HS-27A (cell line): ENCODE measurements around the gene ISOC2.
A peak's percentile ranks its signal among the peaks of the same experiment; 100 is the strongest.

Source experiments
- DNase-seq: peaks from one replicate; pipeline ENCODE4 v3.0.0-alpha.2; 2012; ENCODE audit warnings: low read depth, missing footprints

ISOC2 gene

DNA sequence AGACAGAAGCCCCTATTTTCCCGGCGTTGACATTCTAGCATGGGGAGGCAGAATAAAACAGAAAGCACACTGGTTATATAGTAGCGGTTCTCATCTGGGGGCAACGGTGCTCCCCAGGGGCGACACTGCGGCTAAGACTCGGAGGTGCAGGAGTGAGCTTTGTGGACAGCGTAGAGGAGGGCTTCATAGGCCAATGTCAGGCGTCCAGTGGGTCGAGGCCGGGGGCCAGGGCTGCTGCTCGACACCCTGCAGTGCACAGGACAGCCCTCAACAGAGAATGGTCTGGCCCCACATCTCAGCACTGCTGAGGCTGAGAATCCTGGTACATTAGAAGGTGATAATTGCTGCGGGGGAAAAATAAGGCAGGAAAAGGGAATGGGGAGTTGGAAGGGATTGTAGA lies 16.5 kb upstream of the ISOC2 start:
- DNase-seq = no peak

DNA sequence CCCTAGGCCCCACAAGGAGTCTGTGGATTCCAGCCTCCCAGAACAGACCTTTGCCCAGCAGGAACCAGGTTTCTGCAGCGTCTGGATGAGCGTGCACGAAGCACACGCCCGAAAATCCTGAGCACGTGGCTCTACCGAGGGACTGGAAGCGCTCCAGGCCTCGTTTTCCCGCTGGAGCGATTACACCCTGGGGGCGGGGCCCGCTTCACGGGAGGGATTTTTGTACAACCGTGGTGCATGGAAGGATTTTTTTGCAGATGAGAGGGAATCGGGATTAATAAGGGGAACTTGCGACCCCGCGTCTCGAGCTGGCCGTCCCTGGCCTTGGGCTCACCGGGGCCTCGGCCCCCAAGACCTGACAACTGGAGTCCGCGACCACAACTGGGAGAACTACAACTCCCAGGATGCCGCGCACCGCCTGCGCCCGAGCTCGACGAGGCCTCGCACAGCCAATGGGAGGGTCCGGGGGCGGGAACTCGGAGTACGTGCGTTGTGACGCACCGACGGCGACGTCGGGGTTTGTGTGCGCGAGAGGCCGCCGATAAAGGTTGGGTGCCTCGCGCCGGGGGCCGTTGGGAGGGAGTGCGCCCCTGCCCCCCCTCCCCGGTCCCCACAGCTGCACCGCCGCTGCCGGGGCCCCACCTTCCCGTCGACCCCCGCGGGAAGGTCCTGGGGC lies 14.8 kb upstream of the ISOC2 start, which contains the start of gene ZNF628:
Gene ZNF628, plus strand, starts transcription at position 518 of the 676 bp plus-strand sequence. CDS start 3,294 bp downstream, outside the sequence.
- peak; percentile 99 for DNase-seq

DNA sequence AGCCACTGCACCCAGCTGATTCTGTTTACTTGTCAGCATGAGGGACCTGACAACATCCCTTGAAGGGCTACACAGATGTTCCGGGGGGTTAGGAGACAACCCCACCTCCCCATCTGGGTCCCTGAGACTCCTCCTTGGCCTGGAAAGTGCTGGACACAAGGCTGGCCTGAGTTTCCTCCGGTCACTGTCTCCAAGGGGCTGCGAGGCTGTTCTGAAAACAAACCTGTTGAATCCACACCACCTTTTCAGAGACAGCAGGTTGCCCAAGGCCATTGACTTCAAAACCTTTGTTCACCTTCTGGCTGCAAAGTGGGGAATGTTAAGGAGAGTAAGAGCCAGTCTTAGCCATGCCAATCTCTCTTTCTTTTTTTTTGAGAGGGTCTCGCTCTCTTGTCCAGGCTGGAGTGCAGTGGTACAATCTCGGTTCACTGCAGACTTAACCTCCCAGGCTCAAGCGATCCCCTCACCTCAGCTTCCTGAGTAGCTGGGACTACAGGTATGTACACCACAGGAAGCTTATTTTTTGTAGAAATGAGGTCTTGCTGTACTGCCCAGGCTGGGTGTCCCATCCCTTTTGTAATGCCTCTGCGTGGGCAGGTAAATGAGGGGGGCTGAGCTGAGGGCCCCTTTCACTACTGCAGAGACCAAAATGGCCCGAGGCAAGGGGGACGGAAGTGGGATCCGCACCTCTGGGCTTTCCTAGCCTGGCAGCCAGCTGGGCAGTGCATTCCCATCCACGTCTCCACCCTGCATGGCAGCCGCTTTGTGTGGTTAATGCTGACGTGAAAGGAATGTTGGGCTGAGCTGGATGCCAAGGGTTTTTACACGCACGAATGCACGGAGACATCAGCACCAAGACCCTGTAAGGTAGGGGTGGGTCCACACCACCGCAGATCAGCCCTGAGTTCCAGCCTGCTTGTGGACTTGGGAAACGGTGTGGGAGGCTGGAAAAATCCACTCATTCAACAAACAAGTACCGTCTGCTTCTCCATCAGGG lies 13.1 kb upstream of the ISOC2 start:
- peak; percentile 71 for DNase-seq

DNA sequence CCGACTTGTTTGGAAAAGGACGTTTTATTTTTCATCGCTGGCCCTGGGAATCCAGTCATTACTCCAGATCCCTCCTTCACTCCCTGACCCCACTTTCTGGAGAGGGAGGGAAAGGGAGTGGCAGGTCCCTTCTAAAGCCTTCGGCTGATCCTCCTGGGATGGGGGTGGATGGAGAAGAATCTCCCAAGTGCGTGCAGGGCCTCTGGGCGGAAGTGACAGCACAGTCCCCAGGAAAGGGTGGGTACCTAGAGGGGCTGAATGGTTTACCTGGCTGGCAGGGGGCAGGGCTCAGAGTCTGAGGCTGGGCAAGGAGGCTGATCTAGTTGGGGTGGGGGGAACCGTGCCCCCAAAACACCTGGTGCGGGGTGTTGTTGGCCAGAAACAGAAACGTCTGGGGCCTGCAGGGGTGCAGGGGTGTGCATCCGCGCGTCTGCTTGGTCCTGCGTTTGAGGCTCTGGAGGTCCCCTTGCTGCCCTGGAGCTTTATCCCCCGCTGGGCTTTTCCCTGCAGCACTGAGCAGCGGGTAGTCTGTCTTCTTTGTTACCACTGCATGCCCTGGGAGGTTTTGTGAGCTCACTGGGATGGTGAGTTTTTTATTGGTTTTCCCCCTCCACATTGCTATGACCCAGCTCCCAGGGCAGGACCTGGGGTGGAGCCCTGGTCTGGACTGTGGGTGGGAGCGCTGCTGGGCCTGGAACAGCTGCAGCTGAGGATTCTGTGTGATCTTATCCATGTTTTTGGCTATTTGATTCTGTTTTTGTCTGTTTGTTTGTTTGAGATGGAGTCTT lies 12.0 kb upstream of the ISOC2 start:
- DNase-seq = no peak

DNA sequence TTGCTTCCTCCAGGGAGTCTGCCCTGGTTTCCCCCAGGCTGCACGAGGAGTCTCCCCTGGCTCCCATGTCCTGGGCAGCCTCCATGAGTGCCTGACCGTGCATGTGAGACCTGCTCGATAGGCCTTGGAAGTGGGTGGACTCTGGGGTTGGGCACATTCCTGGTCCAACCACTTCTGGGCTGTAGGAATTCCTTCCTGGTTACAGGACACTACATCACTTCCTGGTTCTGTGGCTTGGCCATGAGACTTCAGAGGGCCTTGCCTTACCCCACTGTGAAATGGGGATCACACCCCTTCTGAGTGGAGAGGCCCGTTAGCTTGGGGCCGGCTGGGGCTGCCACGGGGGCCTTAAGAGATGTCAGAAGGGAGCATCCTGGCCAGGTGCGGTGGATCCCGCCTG lies 11.0 kb upstream of the ISOC2 start:
- DNase-seq = no peak

DNA sequence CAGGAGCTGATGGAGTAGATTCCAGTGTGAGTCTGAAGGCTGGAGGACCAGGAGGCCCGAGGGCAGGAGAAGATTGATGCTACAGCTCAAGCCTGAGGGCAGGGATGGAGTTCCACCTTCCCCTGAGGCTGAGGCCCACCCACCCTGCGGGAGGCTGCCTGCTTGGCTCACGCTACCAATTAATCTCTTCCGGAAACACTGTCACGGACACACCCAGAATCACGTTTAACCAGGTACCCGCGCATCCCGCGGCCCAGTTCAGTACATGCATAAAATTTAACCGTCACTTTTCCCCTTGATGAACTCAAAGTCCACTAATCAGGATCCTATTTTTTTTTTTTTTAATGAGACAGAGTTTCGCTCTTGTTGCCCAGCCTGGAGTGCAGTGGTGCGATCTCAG lies 9.8 kb upstream of the ISOC2 start:
- no peak for DNase-seq

DNA sequence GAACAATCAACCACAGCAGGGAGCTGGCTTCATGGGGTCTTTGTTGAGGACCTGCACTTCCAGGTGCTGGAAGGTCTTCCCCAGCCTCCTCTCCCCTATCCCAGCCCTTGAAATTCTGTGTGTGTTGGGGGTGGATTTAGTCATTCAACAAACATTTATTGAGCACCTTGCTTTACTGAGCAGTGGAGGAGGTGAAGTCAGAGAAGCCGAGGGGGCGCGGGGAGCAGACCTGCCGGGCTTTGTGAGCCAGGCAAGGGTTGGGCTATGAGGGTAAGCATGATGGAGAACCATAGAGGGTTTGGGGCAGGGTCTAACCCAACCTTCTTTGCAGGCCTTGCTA lies 6.6 kb upstream of the ISOC2 start:
- DNase-seq = no peak

DNA sequence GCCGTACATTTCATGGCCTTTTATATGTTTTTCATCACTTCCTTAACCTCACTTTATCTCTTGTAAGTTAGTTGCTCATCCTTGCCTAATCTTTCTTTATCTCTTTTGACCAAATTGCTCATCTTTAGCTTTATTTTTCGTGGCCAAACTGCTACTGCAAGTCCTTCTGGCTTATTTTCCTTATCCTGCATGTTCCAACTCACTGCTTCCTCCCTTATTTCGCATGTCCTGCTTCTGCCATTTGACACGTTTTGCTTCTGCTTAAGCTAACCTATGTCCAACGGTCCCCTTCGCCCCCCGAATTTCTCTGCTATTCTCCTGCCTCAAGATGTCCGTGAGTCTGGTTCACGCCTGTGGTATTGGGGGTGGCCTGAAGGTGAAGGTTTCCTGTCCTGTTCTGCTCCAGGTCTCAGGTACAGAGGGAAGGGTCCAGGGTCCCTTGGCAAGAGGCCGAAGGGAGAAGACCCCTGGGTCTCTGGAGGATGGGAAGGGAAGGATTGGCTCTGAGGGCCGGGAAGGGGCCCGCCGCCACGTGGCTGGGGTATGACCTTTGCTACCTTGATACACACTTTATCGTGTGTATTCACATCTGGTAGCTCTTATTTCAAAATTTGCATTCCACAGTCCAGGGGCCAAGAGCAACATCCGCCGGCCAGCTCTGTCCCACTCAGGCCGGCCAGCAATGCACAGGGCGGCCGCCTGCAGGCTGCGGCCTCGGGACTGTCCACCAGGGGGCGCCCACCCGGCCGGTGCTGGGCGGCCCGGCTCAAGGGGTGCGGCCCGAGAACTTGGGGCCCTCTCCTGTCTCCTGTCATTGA lies 6.0 kb upstream of the ISOC2 start:
- no peak for DNase-seq

DNA sequence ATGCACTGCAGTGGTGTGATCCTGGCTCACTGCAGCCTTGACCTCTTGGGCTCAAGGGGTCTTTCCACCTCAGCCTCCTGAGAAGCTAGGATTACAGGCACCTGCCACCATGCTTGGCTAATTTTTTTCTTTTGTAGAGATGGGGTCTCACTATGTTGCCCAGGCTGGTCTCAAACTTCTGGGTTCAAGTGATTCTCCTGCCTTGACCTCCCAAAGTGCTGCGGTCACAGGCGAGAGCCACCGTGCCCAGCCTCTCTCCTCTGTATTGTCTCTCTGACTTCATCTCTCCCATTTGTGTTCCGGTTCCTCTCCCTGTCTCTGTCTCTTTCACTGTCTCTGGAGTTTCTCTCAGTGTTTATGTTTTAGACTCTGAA lies 4.8 kb upstream of the ISOC2 start:
- DNase-seq = no peak

DNA sequence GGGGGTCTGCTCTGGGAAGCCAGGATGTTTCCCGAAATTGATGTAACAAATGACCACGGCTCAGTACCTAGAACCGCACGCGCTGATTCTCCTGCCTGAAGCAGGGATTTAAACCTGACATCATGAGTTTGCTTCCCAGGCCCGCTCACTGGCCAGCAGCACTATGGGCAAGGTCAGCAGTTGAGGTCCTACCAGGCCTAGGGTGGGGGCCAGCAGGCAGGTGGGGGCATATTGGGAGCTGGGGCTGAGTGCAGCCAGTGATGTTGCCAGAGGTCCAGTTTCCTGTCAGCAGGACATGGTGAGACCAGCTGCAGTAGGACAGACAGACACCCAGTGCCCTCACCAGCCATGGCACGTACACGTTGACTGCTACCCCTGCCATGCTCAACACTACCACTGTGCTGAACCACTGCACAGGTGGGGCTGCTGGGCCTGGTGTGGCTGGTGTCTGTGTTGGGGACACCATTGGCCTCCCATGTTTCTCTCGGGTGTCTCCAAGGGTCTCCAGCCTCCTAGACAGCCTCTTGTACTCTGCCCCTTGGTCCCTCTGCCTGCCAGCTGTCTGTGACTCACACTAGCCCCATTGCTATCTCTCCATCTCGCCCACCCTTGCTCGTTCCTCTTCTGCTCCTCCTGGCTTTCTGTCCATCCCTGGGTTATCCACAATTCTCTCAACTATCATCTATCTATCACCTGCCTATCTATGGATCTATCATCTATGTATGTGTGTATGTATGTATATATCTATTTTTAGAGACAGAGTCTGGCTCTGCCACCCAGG lies 4.2 kb upstream of the ISOC2 start:
- no peak for DNase-seq

DNA sequence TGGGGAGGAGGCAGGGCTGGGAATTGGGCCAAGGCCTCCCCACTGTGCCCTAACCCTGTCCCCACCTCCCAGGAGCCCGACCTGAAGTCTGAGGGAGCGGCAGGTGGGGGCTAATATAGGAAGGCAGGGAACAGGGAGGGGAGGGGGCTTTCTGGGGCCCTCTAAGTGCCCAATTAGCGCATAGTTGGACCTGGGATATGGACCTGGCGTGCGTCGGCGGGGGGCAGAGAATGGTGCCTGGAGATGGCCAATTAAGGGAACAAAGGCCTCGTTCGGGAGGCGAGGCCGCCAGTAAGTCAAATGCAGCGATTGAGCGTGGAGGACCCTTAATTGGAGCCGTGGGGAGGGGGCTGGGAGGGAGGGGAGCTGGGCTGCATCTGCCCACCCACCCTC lies 3.2 kb upstream of the ISOC2 start, which contains the start of gene C19orf85:
Gene C19orf85, minus strand, starts transcription at position 90 of the 393 bp plus-strand sequence. CDS start 197 bp downstream, outside the sequence.
- DNase-seq = no peak

DNA sequence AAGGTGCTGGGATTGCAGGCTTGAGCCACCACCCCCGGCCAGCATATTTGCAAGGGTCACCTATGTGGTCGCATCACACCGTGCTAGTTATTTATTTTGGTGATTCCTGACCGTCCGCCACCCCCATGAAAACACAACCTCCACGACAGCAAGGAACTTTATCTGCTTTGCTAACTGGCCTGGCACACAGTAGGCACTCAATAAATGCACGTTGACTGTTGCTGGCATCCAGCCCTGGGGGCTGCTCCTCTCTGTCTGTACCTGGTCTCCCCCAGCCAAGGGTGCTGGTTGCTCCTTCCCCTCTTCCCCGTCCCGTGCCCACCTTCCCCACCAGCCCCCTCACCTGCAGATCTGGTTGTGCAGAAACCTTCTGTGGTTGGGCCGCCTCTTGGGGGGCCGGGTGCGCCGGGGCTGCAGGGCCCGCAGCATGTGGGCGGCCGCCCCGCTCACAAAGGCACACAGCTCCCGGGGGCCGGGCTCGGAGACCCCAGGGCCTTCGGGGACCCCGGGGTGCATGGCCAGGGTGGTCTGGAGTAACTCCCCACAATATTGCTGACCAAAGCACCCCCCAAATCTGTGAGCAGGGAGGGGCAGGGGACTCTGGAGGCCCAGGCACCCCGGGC lies 2.7 kb upstream of the ISOC2 start:
- DNase-seq = no peak

DNA sequence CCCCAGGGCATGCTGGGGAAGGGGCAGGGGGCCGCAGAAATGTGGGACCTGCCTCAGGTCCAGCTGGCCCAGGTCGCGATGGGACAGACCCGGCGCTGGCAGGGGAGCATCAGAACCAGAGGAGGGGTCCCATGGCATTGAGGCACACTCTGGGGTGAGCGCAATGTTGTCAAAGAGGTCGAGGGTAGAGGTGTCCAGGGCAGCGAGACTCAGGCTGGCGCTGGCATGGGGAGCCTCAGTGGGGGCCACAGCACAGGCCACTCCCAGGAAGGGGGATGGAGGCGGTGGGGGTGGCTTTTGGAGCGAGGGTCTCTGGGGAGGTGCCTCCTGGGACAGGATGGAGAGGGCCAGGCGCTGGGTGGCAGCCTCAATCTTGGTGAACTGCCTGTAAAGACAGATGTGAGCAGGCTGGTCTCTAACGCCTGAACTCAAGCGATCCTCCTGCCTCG lies 2.2 kb upstream of the ISOC2 start:
- no peak for DNase-seq

DNA sequence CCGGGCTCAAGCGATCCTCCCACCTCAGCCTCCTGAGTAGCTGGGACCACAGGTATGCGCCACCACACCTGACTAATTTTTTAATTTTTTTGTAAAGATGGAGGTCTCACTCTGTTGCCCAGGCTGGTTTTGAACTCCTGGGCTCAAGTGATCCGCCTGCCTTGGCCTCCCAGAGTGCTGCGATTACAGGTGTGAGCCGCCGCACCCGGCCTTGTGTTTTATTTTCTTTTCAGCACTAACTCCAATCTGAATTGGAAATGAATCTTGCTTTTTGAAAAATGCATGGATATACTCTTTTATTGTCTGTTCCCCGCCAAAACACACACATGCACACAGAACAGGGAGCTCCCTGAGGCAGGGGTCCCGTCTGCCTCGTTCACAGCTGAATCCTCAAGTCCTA lies 1.3 kb upstream of the ISOC2 start:
- DNase-seq = no peak

DNA sequence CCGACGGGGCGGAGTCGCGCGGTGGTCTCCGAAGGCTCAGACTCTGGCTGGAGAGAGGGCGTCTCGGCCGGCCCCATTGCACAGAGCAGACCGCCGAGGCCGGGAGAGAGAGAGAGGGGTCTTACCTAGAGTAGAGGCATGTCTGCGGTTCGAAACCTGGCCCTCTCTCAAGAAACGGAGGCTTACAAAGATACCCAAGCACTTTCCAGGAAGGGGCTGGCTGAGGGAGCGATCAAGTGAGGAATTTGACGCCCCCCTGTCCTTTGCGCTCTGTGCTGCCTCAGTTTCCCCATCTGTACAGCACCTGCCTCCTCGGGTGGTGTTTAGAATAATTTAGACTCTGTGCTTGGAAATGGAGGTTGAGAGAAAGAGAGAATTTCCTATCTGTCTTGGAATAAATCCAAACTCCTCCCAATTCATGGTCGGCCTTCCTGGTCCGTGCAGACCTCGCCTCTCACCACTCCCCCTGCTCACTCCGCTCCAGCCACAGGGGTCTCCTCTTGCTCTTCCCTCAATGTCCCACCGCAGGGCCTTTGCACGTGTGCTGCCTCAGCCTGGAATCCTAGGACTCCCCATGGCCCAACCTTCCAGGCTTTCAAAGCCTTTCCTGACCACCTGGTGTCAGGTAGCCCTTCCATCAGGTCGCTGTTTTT lies 658 bp upstream of the ISOC2 start:
- no peak for DNase-seq

DNA sequence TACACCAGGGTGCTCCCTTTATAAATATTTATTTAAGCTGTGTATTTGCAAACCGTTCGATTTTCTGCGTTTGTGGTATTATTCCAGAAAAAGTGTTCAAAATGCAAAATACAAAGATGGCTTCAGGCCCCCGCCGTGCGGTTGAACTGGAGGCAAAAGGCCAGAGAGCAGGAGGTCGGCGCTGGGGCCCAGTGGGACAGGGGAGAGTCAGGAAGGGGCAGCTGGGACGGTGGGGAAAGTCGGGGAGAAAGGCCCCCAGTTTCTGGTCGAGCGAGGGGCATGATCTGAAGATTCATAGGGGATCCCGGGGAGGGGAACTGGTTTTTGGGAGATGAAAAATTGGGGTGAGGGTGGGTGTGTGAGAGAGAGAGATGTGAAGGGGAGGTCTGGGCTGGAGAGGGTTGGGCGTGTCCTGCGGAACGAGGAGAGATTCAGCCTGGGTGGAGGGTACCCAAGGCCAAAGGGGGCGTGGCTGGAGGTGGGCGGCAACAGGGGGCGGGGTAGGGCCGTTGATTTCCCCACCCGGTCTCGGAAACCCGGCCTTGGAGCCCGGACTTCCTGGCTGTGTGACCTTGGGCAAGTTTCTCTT lies 678 bp downstream of the ISOC2 start:
- DNase-seq = no peak

DNA sequence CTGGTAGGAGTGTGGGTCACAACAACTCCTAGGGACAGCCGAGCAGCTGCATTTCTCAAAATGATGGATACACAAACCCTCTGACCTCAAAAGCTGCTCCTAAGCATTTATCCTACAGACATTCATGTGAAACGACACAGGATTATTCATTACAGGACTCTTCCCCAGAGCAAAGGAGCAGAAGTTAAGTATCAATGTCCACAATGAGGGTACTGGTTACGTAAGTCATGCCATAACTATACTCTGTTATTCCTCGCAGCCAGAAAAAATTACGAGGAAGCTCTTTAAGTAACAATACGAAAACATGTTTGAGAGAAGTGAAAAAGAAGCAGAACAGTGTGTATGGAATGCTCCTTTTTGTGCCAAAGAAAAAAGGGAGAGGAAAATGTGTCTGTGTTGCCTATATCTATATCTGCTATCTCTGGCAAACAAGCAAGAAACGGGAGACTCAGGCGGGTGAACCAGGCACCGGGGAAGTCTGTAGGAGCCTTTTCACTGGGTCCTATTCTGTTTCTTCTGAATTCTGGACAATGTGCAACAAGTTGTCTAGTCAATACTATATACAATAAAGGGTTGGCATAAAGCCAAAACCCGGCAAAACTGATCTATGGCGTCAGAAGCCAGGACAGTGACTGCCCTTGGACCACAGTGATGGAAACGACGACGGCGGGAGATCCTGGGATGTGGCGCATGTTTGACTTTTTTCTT lies 1.3 kb downstream of the ISOC2 start:
- no peak for DNase-seq

DNA sequence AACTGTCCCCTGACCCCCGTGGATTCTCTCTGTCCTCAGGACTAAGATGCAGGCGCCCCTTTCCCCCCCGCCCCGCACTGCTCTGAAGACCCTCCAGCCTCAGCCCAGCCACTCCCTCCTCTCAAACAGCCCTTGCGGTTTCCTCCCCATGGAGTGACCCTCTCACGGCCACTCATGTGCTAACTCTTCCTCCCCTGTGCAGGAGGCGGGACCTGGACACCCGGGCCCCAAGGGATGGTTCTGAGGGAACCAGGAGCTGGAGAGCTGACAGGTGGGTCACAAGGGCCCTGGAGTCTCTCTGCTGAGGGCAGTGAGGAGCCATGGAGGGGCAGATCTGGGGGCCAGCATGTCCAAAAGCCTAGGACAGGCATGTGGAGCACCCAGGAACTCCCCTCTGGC lies 1.9 kb downstream of the ISOC2 start:
- no peak for DNase-seq
